HG02763 (cell line): ENCODE measurements around the gene ALKBH1.
"Not testable (repeated sequence)": the region's sequence is repeated elsewhere in the genome, so short reads cannot be mapped to it uniquely, and the experiment has no call there.

Experiments used
- ATAC-seq: cut with Tn5 transposase; IDR thresholded peaks from one replicate; pipeline ENCODE4 v1.9.1; 2021; ENCODE audit warnings: mild to moderate bottlenecking, moderate library complexity; ENCODE audit not compliant: unreplicated experiment

The ALKBH1 gene

DNA sequence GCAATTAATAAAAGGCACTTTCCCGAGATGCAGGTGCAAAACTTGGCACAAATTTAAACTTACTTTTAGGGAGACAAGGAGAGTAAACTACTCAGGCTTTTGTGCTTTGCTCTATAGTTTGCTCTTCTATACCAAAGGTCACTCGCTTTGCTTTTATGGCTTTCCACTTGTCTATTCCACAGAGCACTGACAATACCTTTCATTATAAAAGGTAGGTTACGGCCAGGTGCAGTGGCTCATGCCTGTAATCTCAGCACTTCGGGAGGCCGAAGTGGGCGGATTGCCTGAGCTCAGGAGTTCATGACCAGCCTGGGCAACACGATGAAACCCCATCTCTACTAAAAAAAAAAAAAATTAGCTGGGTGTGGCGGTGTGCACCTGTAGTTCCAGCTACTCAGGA lies 32.9 kb downstream of the ALKBH1 start:
- ATAC-seq, result no peak

DNA sequence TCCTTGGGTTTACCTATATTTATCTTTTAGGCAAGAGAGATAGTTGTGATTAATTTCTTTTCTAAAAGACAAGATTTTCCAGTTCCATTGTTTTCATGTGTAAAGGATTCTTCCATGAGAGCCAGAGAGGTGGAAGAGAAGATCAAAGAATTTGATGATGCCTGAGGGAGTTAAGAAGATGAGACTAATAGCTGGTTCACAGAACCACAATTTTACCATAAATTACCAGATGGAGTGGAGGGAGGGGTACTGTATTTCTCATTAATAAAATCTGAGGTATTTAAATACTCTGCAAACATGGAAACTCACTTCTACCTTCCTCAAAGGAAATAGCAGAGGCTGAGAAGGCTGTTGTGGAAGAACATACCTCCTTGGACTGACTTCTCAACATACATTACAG lies 34.6 kb downstream of the ALKBH1 start:
- ATAC-seq, result no peak

DNA sequence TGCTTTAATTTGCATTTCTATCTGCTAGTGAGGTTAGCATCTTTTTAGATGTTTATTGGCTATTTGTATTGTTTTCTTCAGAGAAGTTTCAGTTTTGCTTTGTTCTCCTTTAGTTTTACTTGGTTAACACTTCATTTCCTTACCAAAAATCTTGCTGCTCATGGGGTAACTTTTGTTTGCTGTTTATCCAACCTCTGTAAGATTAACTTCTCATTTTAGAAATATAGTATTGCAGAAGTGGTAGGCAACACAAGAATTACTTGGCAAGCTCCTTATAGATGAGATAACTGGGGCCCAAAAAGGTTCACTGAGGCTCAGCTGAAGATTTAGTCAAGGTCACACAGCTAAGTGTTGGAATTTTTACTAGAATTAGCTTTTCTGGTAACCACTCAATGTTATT lies 40.5 kb downstream of the ALKBH1 start:
- no peak for ATAC-seq

DNA sequence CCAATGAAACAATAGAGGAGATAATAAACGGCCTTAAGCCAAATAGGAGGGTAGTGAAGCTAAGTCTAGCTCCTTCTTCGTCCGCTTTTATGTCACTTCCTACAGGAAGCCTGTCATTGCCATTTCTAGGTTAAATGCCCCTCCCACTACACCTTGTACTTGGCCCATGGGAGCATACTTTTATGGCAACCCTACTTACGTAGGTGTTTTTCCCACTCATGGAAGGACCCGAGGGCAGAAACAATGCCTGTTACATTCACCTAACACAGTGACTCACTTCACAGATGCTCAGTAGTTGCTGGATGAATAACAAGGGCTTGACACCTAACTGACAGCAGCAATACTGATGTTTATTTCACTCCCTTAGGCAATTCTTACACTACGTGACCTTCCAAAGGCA lies 44.5 kb downstream of the ALKBH1 start:
- no peak for ATAC-seq

DNA sequence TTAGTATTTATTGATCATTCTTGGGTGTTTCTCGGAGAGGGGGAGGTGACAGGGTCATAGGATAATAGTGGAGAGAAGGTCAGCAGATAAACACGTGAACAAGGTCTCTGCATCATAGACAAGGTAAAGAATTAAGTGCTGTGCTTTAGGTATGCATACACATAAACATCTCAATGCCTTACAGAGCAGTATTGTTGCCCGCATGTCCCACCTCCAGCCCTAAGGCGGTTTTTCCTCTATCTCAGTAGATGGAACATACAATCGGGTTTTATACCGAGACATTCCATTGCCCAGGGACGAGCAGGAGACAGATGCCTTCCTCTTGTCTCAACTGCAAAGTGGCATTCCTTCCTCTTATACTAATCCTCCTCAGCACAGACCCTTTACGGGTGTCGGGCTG lies 46.3 kb downstream of the ALKBH1 start:
- not testable (repeated sequence) for ATAC-seq

DNA sequence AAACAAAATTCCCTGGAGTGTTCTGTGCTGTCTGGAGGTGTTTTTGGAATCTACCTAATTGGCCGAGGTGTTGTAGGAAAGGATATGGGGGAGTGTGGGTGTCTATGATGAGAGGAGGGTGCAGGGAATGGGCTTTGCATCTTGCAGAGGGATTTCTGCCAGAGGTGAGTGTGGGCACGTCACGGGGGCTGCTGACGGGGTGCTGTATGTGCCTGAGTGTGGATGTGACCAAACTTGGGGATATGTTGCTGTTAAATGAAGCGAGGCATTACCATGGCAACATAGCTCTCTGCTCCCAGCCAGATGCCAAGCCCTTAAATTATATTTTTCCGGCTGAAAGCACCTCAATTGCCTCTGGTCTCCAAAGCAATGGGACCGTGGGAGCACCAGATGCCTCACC lies 47.1 kb downstream of the ALKBH1 start:
- ATAC-seq, result no peak

DNA sequence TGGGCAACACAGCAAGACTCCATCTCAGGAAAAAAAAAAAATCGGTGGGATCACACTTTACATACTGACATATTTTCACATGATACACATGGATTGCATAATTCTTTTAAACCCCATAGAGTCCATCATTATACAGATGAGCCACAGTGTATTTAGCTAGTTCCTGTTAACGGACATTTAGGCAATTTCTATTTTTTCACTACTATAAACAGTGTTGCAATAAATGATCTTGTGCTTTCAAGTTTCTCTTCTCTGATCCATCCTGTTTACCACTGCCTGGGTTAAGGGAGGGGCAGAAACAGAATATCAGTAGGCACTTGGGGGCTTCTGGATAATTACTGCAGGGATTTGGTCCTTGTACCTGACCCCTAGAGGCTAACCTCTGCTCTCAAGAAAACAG lies 48.0 kb downstream of the ALKBH1 start:
- ATAC-seq, result no peak

DNA sequence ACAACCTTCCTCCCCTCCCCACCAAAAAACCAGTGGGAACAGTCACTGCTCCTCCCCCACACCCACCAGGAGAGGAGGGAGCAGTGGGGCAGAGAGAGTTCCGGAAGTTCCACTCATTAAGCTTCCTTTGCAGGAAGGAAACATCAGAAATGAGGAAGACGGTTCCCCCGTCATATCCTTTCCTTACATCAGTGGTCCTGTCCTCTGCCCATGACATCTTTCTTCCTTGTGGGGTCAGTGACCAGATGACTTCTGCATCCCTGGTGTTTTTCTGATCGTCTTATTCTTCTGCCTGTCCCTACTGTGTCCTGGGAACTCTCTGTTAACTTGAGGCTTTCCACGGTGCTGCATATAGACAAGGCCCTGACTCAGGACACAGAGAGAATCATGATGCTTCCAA lies 50.5 kb downstream of the ALKBH1 start:
- no peak for ATAC-seq

DNA sequence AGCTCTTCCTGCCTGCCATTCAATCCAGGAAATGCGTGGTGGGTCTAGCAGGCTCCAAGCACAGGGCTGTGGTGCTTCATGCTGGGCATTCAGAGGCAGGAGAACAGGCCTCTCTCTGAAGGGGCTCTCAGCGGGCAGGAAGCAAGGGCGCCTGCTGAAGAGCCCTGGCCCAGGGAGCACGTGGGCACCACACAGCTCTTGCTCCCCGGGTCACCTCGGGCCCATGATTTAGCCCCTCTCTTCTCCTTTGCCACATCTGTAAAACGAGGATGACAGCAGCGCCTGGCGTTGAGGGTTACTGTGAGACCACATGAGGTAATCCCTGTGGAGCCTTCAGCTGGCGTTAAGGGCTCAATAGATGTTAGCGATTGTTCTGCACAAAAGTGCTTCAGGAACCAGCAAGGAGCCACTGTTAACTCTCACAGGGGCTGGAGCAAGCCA lies 53.8 kb downstream of the ALKBH1 start:
- no peak for ATAC-seq

DNA sequence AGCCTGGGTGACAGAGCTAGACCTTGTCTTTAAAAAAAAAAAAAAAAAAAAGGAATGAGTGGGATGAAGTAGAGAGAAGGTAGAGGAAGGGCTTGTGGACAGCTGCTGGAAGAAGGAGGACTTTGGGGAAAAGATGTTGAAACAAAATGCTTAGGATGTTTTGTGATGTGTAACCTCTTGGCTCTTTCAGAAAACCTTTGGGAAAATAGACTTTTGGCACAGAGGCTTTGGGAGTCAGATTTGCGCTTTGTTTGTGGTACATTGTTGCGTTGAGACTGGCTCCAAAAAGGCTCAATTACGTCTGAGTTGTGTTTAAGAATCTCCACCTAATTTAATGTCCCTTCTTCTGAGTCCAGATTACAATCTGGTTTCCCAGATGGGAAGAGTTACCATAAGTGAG lies 58.5 kb downstream of the ALKBH1 start:
- ATAC-seq, result no peak

DNA sequence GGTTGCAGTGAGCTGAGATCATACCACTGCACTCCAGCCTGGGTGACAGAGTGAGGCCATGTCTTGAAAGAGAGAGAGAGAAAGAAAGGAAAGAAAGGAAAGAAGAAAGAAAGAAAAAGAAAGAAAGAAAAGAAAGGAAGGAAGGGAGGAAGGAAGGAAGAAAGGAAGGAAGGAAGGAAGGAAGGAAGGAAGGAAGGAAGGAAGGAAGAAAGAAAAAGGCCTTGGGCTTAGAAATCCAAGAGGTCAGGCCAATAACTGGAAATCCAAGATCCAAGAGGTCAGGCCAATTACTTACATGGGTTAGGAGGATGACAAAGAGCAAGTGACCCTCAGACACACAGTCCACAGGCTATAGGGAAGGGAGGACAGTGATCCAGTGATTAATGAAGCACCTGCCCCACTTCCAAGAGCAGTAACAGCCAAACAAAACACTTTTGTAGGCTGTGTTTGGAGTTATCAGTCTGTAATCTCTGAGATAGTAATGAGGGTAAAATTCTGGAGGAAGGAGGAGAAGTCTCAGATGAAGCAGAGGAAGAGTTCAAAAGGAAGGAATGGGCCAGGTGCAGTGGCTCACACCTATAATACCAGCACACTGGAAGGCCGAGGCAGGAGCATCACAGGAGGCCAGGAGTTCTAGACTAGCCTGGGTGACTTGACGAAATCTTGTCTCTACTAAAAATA lies 59.2 kb downstream of the ALKBH1 start:
- no peak for ATAC-seq

DNA sequence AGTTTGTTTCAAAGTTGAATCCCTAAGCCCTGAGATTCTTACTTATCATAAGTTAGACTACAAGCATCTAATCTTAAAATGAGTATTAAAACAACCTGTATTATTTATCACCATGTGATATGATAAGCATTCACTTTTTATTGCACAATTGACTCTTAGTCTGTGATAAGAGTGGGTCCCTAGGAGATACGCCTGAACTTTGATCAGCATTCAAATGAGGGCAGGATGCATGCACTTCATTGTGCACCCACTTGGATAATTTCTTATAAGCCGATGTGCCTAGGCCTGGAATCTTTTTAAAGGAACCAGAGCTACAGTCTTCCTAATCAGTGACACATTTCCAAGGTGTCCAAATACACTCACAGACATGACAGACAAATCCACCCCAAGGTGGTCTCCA lies 60.0 kb downstream of the ALKBH1 start:
- ATAC-seq, result no peak

DNA sequence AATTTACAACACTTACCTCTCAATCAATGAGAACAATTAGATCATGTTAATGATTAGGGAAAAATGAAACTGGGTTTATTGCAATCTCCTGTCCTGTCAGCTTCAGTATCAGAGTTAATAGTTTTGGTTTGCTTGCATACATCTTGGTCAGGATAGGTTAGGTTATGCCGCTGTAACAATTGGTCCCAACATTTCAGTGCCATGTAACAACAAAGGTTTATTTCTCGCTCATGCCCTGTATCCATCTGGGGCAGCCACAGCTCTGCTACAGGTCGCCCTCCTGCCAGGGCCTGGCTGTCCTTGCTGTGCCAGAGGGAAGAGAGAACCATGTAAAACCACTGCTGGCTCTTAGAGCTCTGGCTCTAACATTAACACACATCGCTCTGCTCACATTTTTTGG lies 60.9 kb downstream of the ALKBH1 start:
- no peak for ATAC-seq

DNA sequence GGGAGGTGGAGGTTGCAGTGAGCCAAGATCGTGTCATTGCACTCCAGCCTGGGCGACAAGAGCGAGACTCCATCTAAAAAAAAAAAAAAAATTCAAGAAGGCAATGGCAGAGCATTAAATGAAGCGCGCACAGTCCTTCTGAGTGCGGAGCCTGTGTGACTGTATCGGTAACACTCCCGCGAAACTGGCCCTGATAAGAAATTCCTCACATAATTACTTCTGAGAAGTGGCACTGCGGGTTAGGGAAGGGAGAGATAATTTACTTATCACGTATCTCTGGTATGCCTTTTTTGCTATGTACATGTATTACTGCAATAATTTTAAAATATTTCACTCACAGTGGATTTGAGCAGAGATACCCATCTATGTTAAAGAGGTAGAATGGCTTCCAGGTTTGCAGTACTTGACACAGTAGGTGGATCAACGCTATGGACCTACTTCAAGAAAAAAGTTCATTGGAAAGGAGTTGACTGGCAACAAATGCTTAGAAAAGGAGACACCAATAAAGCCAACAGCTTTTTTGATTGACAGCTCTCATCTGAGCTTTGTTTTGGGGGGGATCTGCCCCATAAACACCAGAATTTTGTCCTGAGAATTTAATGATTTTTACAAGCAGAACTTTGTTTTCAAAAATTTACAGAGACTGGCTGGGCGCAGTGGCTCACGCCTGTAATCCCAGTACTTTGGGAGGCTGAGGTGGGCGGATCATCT lies 62.1 kb downstream of the ALKBH1 start:
- ATAC-seq, result no peak

DNA sequence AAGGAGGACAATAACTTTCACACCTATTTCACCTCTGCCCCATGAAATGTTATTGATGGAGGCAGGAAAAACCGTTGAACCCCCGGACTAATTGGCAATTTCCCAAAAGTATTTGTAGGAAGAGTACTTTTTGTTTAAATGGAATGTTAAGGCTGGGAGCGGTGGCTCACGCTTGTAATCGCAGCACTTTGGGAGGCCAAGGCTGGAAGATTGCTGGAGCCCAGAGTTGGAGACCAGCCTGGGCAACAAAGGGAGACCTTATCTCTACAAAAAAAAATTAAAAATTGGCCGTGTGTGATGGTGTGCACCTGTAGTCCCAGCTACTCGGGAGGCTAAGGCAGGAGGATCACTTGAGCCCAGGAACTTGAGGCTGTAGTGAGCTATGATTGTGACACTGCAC lies 65.4 kb downstream of the ALKBH1 start:
- no peak for ATAC-seq

DNA sequence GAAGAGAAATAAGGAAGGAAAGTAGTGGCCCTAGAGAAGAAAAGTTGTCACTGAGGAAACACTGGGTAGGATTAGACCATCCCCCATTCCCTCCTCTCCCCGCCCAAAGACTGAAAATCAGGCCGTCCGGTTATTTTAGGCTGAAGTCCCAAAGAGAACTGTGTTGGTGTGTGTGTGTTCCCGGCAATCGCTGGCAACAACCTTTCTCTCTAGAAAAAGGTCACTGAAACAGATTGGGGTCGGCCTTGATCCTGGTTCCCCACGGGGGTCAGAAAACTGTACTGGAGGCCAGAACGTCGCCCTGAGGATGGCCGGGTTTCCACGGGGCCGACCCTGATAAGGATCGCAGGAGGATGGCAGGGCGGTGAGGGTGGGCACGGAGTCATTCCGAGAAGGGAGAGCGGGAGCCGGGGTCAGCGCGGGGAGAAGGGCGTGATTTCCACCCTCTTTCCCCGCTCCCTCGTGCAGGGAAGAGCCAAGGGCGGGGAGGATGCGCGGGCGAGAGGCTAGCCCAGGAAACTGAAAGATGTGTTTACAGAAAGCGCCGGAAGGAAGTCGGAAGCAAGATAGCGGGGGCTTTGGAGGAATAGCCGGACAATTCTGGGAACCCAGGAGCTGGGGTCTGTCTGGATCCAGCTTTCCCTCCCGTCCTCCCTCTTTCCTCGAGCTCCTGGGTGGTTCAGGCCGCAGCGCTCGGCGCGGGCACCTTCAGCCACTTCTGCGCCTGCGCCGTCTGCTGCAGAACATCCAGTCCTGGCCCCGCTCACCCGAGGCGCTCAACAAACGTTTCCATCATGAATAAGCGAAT lies 66.1 kb downstream of the ALKBH1 start:
- ATAC-seq, result no peak

DNA sequence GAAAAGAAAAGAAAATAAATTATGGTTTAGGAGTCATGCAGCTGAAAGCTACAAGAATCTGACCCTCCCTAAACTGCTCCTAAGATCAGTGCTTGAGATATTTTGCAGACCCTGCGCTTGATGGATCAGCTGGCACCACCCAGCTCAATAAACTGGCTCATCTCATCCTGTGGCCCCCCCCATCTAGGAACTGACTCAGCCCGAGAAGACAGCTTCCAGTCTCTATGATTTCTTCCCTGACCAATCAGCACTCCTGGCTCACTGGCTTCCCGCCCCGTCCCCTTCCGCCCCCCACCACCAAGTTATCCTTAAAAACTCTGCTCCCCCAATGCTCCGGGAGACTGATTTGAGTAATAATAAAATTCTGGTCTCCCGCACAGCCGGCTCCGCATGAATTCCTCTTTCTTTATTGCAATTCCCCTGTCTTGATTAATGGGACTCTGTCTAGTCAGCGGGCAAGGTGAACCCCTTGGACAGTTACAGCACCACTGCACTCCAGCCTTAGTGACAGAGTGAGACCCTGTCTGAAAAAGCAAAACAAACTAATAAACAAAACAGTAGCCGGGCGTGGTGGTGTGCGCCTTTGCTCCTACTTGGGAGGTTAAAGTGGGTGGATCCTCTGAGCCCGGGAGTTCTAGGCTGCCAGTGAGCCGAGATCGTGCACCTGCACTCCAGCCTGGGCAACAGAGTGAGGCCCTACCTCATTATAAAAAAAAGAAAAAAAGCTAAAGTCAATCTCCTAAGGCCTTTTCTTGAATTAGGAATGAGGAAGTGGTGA lies 66.9 kb downstream of the ALKBH1 start:
- no peak for ATAC-seq

DNA sequence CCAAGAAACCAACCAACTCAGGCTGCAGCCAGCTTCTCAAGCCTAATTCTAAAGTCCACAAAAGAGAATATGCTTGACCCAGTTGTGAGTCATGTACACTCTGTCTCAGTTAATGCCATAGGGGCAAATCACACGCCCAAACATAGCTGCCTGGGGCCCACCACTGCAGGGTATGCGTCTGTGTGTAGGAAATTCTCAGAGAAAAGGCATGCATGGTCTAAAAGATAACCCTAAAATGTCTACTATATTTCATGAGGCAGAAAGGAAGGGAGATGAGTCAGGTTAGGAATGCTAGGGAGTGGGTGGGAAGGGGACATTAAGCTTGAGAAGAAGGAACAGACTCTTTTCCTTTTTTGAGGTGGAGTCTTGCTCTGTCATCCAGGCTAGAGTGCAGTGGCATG lies 69.1 kb downstream of the ALKBH1 start:
- no peak for ATAC-seq

DNA sequence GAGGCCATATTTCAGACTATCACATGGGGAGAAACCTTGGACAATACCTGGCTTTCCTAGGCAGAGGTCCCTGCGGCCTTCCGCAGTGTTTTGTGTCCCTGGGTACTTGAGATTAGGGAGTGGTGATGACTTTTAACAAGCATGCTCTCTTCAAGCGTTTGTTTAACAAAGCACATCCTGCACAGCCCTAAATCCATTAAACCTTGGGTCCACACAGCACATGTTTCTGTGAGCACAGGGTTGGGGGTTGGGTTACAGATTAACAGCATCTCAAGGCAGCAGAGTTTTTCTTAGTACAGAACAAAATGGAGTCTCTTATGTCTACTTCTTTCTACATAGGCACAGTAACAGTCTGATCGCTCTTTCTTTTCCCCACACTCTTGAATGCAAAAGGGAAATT lies 72.0 kb downstream of the ALKBH1 start:
- not testable (repeated sequence) for ATAC-seq

DNA sequence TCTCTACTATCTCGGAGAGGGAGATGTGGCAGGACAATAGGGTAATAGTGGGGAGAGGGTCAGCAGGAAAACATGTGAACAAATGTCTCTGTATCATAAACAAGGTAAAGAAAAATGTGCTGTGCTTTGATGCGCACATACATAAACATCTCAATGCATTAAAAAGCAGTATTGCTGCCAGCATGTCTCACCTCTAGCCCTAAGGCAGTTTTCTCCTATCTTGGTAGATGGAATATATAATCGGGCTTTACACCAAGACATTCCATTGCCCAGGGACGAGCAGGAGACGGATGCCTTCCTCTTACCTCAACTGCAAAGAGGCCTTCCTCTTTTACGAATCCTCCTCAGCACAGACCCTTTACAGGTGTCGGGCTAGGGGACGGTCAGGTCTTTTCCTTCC lies 72.4 kb downstream of the ALKBH1 start:
- not testable (repeated sequence) for ATAC-seq

DNA sequence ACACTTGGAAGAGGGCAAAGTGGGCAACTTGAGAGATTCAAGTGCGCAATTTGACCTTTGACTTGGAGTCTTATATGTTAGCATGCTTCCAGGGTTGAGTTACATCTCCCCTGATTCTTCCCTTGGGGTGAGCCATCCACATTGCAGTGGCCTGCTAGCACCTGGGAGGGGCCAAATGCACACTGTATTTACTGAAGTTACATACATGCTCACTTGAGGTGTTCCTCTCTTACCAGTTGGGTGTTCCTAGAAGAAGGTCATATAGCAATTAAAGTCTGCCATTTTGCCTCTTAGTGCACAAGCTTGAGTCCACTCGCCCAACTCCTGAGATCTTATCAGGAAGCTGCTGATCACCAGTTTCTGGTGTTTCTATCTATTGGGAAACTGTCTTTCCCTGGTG lies 77.7 kb downstream of the ALKBH1 start:
- no peak for ATAC-seq
